Rectal smooth muscle tissue (tissue), 1 donor: ENCODE data around the gene ZCCHC17.

Experiments used
- H3K27ac ChIP-seq: one replicate; pipeline ENCODE4 v1.7.0; 2013; ENCODE audit warnings: low read depth, low read length, inconsistent platforms
- H3K27me3 ChIP-seq: one replicate; pipeline ENCODE4 v1.7.0; 2013; ENCODE audit warnings: low read length; ENCODE audit not compliant: control insufficient read depth, insufficient read depth
- H3K36me3 ChIP-seq: one replicate; pipeline ENCODE4 v1.7.0; 2013; ENCODE audit warnings: low read length; ENCODE audit not compliant: control insufficient read depth, insufficient read depth
- H3K4me1 ChIP-seq: one replicate; pipeline ENCODE4 v1.7.0; 2013; ENCODE audit warnings: low read length; ENCODE audit not compliant: control insufficient read depth, insufficient read depth
- H3K4me3 ChIP-seq: one replicate; pipeline ENCODE4 v1.7.0; 2013; ENCODE audit warnings: low read length
- H3K9ac ChIP-seq: one replicate; pipeline ENCODE4 v1.7.0; 2013; ENCODE audit warnings: low read length

ZCCHC17 gene

GRCh38 chr1:31361607-31362006, 64.8 kb downstream of the ZCCHC17 start:
- Histone ChIP-seq H3K9ac (no peak overlapping the region), H3K4me3 (no peak overlapping the region), H3K27ac (no peak overlapping the region), H3K4me1 (no peaks in the 10 kb centered on the region), H3K27me3 (no peaks in the 10 kb centered on the region), H3K36me3 (peaks cover 13% of the 10 kb centered on the region)

DNA sequence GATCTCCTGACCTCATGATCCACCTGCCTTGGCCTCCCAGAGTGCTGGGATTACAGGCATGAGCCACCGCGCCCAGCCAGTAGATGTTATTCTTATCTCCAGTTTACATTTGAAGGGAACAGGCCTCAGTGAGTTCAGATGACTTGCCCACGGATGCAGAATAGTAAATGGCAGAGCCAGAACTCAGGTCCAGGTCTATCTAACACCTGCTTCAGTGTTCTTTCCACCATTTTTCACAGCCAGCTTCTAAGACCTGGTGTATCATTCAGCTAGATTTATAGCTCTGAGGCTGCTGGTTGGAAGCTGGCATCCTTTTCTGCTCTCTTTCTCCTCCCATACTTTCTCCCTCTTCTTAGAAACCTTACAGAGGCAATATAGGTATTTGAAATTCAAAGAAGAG, 65.2 kb downstream of the ZCCHC17 start:
- Histone ChIP-seq H3K36me3 (peaks cover 17% of the 10 kb centered on the region), H3K4me1 (no peaks in the 10 kb centered on the region), H3K4me3 (no peak overlapping the region), H3K27ac (peak overlapping the region; percentile 39), H3K27me3 (no peaks in the 10 kb centered on the region), H3K9ac (no peak overlapping the region)

DNA sequence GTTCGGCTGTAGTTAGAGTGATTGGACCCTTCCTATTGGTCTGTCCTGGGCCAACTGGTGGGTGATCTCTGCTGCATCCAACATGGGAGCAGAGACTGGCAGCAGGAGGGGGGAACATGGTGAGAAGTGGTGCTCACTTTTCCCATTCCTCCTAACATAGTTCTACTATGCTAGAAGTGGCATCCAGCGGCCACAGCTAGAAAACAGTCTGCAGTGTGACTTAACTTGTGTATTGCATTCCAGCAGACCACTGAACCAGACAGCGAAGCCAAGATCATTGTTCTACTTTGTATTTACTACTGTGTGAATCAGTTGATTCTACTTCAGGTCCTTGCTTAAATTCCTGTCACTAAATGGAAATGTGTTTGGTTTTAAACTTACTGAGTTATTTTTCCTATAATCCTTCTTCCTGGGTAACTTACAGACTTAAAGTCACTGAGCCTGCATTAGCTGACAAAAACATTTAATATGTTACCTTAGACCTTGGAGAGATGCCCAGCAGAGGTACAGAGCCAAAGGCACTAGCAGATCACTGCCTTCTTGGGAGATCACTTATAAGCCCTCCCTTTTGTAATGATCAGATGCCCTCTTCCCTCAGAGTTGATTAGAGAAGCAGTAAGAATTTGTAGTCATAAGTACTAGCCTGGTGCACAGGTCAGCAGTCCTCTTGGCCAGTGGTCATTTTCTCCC, 67.9 kb downstream of the ZCCHC17 start:
- Histone ChIP-seq H3K4me1 (no peaks in the 10 kb centered on the region), H3K9ac (no peak overlapping the region), H3K4me3 (no peak overlapping the region), H3K27me3 (no peaks in the 10 kb centered on the region), H3K36me3 (peaks cover 17% of the 10 kb centered on the region), H3K27ac (peak overlapping the region; percentile 7)

DNA sequence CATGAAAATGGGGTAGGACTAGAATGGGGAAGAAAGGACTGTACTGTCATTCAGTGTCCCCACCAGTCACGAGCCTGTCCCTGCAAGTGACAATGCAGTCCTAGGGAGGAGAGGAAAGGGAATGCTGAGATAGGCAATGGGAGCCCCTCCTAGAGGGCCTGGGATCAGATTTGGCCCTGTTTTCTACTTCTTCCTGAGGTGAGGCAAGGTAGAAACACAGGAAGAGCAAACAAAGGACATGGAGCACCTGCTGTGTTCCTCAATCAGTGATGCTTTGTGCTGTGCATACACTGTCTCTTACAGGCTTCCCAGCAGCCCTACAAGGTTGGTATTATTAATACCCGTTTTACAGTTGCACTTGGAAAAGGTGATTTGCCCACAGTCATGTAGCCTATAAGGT, 70.0 kb downstream of the ZCCHC17 start:
- H3K9ac ChIP-seq = no peak overlapping the region
- H3K4me3 ChIP-seq = no peak overlapping the region
- H3K27ac ChIP-seq = no peak overlapping the region
- H3K36me3 ChIP-seq = peaks cover 17% of the 10 kb centered on the region
- H3K4me1 ChIP-seq = no peaks in the 10 kb centered on the region
- H3K27me3 ChIP-seq = no peaks in the 10 kb centered on the region

DNA sequence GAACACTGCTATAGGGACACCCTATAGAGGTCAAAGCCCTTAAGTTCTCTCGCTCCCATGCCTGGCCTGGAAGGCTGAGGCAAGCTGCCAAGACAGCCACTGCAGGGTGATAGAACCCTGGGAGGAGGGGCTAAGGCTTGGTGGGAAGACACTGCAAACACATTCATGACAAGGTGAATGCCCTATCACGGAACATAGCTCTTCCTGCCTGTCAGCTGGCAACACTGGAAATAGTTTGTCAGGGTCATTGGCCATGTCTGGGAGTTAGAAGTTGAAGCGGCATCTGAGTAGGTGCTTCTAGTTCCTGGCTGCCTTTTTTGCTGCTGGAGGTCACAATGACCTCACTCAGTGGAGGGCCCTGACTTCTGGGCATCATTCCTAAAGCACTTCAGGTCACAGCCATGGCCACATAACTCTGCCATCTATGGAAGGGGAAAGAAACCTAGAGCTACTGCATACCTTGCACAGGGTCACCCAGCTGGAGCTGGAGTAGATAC, 71.8 kb downstream of the ZCCHC17 start:
- Histone ChIP-seq H3K4me1 (peaks cover 6% of the 10 kb centered on the region), H3K27ac (no peak overlapping the region), H3K9ac (no peak overlapping the region), H3K4me3 (no peak overlapping the region), H3K27me3 (no peaks in the 10 kb centered on the region), H3K36me3 (peaks cover 17% of the 10 kb centered on the region)

DNA sequence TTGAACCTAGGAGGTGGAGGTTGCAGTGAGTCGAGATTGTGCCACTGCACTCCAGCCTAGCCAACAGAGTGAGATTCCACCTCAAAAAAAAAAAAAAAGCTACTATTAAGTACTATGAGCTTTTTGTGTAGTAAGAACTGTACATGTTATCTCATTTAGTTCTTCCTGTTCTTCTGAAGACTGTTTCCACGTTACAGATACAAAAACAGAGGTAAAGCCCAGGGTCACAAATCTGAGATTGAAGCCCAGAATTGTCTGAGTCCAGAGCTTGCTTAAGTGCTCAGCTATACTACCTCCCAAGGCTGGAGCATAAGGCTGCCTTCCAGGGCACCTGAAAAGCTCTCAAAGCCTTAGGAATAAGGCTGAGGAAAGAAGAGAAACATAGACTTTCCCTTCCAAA, 73.2 kb downstream of the ZCCHC17 start:
- no peak overlapping the region for H3K9ac ChIP-seq
- H3K27ac ChIP-seq = no peak overlapping the region
- no peak overlapping the region for H3K4me3 ChIP-seq
- peaks cover 16% of the 10 kb centered on the region for H3K4me1 ChIP-seq
- no peaks in the 10 kb centered on the region for H3K27me3 ChIP-seq
- peaks cover 7% of the 10 kb centered on the region for H3K36me3 ChIP-seq

- Histone ChIP-seq H3K4me1 (peaks cover 16% of the 10 kb centered on the region), H3K4me3 (no peak overlapping the region), H3K27ac (no peak overlapping the region), H3K27me3 (no peaks in the 10 kb centered on the region), H3K36me3 (peaks cover 6% of the 10 kb centered on the region), H3K9ac (no peak overlapping the region)
Measured at GRCh38 chr1:31370565-31370964, 73.7 kb downstream of the ZCCHC17 start.

DNA sequence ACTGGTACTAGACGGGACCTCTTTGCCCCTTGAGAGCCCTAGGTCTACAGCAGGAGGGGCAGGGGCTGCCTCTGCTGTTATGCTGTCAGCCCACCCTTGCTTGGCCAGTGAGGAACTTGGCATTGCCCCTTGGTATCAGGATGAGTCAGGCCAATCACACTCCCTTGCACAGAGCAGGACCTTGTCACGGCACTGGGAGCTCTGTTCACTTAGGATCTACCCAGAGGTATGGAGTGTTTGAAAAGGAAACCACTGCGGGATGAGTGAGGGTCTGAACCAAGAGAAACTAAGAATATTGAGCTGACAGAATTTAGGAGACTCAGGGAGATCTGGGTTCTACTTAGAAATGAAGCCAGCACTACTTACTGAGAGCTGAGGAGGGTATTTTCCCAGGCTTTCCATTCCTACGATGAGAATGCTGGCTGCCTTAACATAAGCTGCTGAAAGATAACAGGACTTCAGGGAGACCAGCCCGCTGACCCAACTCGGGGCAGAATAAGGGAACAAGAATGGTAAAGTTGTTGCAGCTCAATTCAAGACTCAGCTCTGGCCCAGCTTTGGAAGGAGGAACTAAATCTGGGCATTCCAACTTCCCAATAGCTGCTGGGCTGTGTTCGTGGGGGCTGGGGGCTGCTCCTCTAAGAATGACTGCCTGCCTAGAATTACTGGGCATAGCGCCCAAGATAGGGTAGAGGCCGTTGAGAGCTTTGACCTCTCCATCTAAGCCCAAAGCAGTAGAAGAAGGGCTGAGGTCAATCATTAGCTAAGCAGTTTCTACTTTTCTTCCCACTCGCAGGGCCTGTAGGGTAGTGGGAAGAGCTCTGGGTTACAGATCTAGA, 74.5 kb downstream of the ZCCHC17 start:
- Histone ChIP-seq H3K4me1 (peaks cover 16% of the 10 kb centered on the region), H3K4me3 (no peak overlapping the region), H3K27me3 (no peaks in the 10 kb centered on the region), H3K36me3 (peaks cover 6% of the 10 kb centered on the region), H3K27ac (no peak overlapping the region), H3K9ac (no peak overlapping the region)

GRCh38 chr1:31372051-31372450, 75.2 kb downstream of the ZCCHC17 start:
- Histone ChIP-seq H3K27ac (no peak overlapping the region), H3K4me1 (peaks cover 16% of the 10 kb centered on the region), H3K36me3 (no peaks in the 10 kb centered on the region), H3K27me3 (no peaks in the 10 kb centered on the region), H3K9ac (no peak overlapping the region), H3K4me3 (no peak overlapping the region)

DNA sequence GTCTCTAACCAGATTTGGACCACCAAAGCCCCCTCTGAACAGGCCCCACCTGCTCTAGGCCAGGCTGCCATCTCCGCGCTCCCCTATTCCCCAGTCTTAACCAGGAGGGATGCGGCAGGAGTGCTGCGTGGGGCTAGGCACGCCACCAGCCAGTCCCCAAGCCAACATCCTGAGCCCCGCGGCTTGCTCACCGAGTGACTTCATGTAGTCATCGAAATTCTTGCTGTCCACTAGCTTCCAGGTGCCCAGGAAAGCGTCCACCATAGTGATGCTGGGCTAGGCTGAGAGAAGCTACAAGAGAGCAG, 75.9 kb downstream of the ZCCHC17 start:
- Histone ChIP-seq H3K27ac (peak overlapping the region; percentile 84), H3K36me3 (no peaks in the 10 kb centered on the region), H3K4me3 (peak overlapping the region; percentile 70), H3K4me1 (peaks cover 16% of the 10 kb centered on the region), H3K9ac (no peak overlapping the region), H3K27me3 (no peaks in the 10 kb centered on the region)

DNA sequence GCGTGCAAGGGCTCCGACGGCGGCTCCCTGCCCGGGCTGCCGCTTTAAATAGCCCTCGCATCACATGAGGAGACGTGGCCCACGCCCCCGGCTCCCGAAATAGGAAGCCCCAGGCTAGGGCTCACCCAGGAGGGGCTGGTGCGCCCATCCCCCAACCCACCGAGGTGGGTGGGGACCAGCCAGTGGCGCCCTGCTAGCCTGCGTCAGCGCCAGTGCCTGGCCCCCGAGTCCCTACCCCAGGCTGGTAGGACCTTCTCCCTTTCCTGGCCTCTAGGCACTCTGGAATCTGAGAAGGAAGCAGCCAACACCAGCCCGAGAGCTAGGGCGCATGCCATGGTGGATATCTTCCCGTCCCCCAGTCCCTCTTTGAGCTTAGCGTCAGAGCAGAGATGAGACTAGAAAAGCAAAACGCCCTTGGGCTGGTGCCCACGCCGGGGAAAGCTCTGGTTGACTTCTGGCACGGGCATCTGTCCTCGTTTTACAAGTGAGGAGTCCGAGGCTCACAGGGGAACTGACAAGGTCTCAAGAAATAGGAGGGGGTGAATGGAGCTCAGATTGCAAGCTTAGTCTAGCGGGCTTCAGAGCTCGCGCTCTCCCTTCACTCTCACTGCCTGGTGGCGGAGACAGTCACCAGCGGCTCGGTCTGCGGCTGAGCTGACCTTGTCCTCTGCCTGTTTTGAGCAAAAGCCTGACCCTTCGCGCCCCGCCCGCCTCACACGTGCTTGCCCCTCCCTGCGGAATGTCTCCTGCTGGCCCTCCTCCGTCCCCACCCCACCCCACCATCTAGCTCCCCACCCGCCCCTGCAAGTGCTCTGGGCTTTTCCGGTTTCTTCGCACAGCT, 76.4 kb downstream of the ZCCHC17 start, which contains the start of gene FABP3:
Gene FABP3, minus strand, starts transcription at position 21 of the 841 bp plus-strand sequence. CDS start 62 bp downstream, outside the sequence.
- peaks cover 16% of the 10 kb centered on the region for H3K4me1 ChIP-seq
- no peaks in the 10 kb centered on the region for H3K36me3 ChIP-seq

DNA sequence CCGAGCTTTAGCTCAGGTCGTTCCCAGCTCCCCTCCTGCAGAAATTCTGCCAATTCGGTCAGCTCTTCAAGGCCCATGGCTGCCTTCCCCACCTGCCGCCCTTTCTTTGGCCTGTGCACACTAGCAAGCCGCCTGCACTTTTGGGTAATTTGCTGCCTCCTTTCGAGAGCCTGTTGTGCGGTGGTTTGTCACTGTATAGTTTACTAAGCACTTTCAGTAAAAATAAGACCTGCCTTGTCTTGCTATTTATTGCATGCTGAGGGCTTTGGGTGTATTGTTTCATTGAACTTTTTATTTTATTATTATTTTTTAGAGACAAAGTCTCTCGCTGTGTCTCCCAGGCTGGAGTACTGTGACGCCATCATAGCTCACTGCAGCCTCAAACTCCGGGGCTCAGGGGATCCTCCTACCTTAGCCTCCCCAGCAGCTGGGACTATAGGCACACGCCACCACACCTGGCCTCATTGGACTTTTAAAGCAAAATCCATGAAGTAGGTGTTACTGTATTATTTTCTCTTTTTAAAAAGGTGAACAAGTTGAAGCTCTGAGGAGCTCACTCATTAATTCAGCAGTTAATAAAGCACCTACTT, 77.2 kb downstream of the ZCCHC17 start:
- Histone ChIP-seq H3K27me3 (no peaks in the 10 kb centered on the region), H3K9ac (no peak overlapping the region), H3K4me3 (peak overlapping the region; percentile 70), H3K4me1 (peaks cover 16% of the 10 kb centered on the region), H3K36me3 (no peaks in the 10 kb centered on the region), H3K27ac (peak overlapping the region; percentile 46)

More for the DNA sequence above, 76.4 kb downstream of the ZCCHC17 start, which contains the start of gene FABP3:
- Histone ChIP-seq H3K27me3 (no peaks in the 10 kb centered on the region), H3K9ac (peak within 1 kb of the TSS; percentile 57), H3K27ac (peak within 1 kb of the TSS; percentile 84), H3K4me3 (peak within 1 kb of the TSS; percentile 70)
